ENCODE measurements around the gene CMTM1. TPM values are rescaled to one million over a fixed set of nuclear protein-coding genes. Genes with fewer than 3 reads are reported as not detected.

Gene CMTM1
- polyA plus RNA-seq, 1 donor from 2014 or later = 1.6 TPM

DNA sequence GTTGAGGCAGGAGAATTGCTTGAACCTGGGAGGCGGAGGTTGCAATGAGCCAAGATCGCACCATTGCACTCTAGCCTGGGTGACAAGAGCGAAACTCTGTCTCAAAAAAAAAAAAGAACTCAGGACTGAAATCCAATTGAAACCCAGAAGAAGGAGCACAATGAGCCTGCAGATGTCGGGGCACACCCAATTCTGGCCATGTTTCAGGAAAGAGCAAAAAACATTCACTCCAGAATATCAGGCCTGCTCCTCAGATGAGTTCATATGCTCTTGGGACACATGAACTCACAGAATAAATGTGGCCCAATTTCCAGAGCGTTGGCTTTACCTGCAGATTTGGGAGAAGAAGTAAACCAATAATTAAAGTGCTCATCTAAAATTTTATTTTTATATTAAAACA is 10.1 kb downstream of the CMTM1 start (continued):
- TF ChIP-seq, protein P1, sequence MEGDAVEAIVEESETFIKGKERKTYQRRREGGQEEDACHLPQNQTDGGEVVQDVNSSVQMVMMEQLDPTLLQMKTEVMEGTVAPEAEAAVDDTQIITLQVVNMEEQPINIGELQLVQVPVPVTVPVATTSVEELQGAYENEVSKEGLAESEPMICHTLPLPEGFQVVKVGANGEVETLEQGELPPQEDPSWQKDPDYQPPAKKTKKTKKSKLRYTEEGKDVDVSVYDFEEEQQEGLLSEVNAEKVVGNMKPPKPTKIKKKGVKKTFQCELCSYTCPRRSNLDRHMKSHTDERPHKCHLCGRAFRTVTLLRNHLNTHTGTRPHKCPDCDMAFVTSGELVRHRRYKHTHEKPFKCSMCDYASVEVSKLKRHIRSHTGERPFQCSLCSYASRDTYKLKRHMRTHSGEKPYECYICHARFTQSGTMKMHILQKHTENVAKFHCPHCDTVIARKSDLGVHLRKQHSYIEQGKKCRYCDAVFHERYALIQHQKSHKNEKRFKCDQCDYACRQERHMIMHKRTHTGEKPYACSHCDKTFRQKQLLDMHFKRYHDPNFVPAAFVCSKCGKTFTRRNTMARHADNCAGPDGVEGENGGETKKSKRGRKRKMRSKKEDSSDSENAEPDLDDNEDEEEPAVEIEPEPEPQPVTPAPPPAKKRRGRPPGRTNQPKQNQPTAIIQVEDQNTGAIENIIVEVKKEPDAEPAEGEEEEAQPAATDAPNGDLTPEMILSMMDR (IDR thresholded peaks at IDR 0.05; ENCODE audit: poor library complexity, severe bottlenecking) = no peak
- no peak for TF ChIP-seq EZH2 (IDR thresholded peaks at IDR 0.05; ENCODE audit: borderline replicate concordance, insufficient read depth, low read length, poor library complexity, severe bottlenecking)

DNA sequence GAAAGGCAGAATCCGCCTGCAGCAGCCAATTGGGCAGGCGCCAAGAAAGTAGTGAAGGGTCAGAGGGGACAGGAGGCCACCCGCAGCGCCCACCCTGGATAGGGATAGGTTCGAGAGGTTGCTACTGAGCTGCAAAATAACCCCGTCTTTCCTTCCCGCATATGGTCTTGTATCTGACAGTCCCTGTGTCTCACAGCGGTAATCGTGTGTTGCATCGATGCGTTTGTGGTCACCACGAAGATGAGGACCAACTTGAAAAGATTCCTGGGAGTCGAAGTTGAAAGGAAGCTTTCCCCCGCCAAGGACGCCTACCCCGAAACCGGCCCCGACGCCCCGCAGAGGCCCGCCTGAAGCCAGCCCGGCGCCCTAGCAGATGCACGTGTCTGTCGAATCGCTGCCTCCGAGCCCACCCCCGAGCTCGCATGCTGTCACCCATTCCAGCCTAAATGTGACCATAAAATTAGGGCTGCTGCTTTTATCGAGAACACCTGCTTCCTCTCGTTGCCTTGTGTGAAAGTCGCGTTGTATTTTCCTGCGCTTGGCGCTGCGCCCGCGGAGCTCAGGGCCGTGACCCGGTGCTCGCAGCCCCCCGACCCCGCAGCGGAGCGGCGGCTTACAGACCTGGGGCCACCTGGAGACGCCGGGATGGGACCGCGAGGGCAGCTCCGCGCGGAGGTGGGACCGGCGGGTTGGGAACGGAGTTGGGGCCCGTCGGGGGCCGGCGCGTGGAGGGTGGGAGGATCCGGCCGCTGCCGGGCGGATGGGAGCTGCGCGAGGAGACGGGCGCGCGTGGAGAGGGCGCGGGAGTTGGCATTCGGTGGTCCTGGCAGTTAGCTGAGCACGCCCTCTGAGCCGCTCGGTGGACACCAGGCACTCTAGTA is 12.7 kb downstream of the CMTM1 start, which contains the start of gene CMTM2:
TSS of gene CMTM2 (plus strand) at position 813 of the 881 bp plus-strand sequence. CDS start 145 bp downstream, outside the sequence.
- no peak within 1 kb of the TSS for H3K4me2 ChIP-seq (ENCODE audit: low read length)
- peaks cover 21% of the 10 kb centered on the region for H3K27me3 ChIP-seq (ENCODE audit: insufficient read depth, low read depth, low read length)
- no peaks in the 10 kb centered on the region for H3K9me3 ChIP-seq (ENCODE audit: low read length)
- H3K36me3 ChIP-seq (ENCODE audit: insufficient read depth, low read length) = no peaks in the 10 kb centered on the region
- H4K20me1 ChIP-seq (ENCODE audit: insufficient read depth) = no peaks in the 10 kb centered on the region
- H3K27ac ChIP-seq (ENCODE audit: low read length) = no peak within 1 kb of the TSS
- no peaks in the 10 kb centered on the region for H3K9me2 ChIP-seq (ENCODE audit: insufficient read depth, low read length)
- H2AFZ ChIP-seq (ENCODE audit: low read depth, low read length) = no peak within 1 kb of the TSS
- H3F3A ChIP-seq (ENCODE audit: insufficient read depth, low read length, poor library complexity, severe bottlenecking) = no peaks in the 10 kb centered on the region
- H3K4me3 ChIP-seq (ENCODE audit: low read length) = no peak within 1 kb of the TSS
- TF ChIP-seq, protein P2, sequence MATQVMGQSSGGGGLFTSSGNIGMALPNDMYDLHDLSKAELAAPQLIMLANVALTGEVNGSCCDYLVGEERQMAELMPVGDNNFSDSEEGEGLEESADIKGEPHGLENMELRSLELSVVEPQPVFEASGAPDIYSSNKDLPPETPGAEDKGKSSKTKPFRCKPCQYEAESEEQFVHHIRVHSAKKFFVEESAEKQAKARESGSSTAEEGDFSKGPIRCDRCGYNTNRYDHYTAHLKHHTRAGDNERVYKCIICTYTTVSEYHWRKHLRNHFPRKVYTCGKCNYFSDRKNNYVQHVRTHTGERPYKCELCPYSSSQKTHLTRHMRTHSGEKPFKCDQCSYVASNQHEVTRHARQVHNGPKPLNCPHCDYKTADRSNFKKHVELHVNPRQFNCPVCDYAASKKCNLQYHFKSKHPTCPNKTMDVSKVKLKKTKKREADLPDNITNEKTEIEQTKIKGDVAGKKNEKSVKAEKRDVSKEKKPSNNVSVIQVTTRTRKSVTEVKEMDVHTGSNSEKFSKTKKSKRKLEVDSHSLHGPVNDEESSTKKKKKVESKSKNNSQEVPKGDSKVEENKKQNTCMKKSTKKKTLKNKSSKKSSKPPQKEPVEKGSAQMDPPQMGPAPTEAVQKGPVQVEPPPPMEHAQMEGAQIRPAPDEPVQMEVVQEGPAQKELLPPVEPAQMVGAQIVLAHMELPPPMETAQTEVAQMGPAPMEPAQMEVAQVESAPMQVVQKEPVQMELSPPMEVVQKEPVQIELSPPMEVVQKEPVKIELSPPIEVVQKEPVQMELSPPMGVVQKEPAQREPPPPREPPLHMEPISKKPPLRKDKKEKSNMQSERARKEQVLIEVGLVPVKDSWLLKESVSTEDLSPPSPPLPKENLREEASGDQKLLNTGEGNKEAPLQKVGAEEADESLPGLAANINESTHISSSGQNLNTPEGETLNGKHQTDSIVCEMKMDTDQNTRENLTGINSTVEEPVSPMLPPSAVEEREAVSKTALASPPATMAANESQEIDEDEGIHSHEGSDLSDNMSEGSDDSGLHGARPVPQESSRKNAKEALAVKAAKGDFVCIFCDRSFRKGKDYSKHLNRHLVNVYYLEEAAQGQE (IDR thresholded peaks at IDR 0.05; ENCODE audit: borderline replicate concordance) = no peak
- TF ChIP-seq SMC3 (conservative IDR thresholded peaks at IDR 0.05; ENCODE audit: poor library complexity) (no peak), POLR2AphosphoS5 (IDR thresholded peaks at IDR 0.05) (no peak), MXI1 (conservative IDR thresholded peaks at IDR 0.05; ENCODE audit: poor library complexity, severe bottlenecking) (no peak), TAF1 (IDR thresholded peaks at IDR 0.05; ENCODE audit: low read depth) (no peak), EP300 (conservative IDR thresholded peaks at IDR 0.05; ENCODE audit: poor library complexity, severe bottlenecking) (no peak), EZH2 (IDR thresholded peaks at IDR 0.05; ENCODE audit: borderline replicate concordance, insufficient read depth, low read length, poor library complexity, severe bottlenecking) (no peak), RAD21 (conservative IDR thresholded peaks at IDR 0.05) (no peak)
- TF ChIP-seq, protein P1 (IDR thresholded peaks at IDR 0.05; ENCODE audit: poor library complexity, severe bottlenecking) = no peak
- no peaks in the 10 kb centered on the region for H3K79me2 ChIP-seq (replicated peaks; ENCODE audit: insufficient read depth, low read length)
- H3K9ac ChIP-seq (ENCODE audit: low read length) = no peak within 1 kb of the TSS
